Body of pancreas (tissue), 4 donors: ENCODE measurements around the gene PIGA.

ENCODE experiments used
- POLR2A ChIP-seq, 3 donors: fragments of 450-650 bp; IDR thresholded peaks; one replicate each; pipeline ENCODE4 v1.6.1; 2016; ENCODE audit warnings: antibody characterized with exemption in 3 of 3, mild to moderate bottlenecking in 2 of 3
- TF ChIP-seq, protein P1 (sequence below), 7 experiments: fragments of 450-650 bp in 4 of 7; fragments of 200-600 bp in 3 of 7; sonication (generic) in 3 of 7; IDR thresholded peaks; one replicate each; pipeline ENCODE4 v1.5.1; 2016 to 2019; ENCODE audit warnings: antibody characterized with exemption in 7 of 7

DNA sequence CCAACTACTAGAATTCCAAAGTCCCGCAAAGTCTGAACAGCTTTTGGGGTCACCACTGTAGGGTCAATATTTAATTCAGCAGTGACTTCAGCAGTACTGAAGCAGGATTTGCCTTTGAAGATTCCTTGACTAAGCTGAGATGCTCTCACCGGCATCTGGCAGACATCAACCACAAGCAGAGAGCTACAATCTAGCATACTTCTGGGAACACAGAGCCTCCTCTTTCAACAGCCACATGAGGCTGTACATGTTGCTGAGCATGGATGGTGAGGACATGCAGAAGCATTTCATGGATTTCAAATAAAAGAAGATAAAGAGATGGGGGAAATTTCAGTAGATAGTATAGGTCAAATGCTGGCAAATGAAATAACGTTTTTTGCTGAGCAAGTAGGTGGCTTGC is 13.3 kb downstream of the PIGA start:
- TF ChIP-seq, protein P1, sequence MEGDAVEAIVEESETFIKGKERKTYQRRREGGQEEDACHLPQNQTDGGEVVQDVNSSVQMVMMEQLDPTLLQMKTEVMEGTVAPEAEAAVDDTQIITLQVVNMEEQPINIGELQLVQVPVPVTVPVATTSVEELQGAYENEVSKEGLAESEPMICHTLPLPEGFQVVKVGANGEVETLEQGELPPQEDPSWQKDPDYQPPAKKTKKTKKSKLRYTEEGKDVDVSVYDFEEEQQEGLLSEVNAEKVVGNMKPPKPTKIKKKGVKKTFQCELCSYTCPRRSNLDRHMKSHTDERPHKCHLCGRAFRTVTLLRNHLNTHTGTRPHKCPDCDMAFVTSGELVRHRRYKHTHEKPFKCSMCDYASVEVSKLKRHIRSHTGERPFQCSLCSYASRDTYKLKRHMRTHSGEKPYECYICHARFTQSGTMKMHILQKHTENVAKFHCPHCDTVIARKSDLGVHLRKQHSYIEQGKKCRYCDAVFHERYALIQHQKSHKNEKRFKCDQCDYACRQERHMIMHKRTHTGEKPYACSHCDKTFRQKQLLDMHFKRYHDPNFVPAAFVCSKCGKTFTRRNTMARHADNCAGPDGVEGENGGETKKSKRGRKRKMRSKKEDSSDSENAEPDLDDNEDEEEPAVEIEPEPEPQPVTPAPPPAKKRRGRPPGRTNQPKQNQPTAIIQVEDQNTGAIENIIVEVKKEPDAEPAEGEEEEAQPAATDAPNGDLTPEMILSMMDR (IDR thresholded peaks at IDR 0.05) = no peak
- no peak for TF ChIP-seq POLR2A (IDR thresholded peaks at IDR 0.05)
